PC-9 (cell line): ENCODE results near the gene POGLUT3.

ENCODE experiments used
- CTCF ChIP-seq: fragments of 200-600 bp; sonication (generic); conservative IDR thresholded peaks from 2 replicates; pipeline ENCODE4 v1.6.1; 2017; ENCODE audit warnings: mixed run types, antibody characterized with exemption, mild to moderate bottlenecking, moderate library complexity
- EZH2 ChIP-seq: fragments of 200-600 bp; sonication (generic); IDR thresholded peaks from 2 replicates; pipeline ENCODE4 v1.8.0; 2017; ENCODE audit warnings: antibody characterized with exemption, low read depth

GRCh38 chr11:108486828-108487227 is 11.4 kb downstream of the POGLUT3 start:
- no peak for TF ChIP-seq EZH2
- TF ChIP-seq CTCF = no peak
